Measurements from ENCODE around the gene CHN2. TPM values are rescaled to one million over a fixed set of nuclear protein-coding genes. Genes with fewer than 3 reads are reported as not detected.

CHN2 gene
- total RNA-seq, 1 experiment from 2014 or later: 5.1 TPM

DNA sequence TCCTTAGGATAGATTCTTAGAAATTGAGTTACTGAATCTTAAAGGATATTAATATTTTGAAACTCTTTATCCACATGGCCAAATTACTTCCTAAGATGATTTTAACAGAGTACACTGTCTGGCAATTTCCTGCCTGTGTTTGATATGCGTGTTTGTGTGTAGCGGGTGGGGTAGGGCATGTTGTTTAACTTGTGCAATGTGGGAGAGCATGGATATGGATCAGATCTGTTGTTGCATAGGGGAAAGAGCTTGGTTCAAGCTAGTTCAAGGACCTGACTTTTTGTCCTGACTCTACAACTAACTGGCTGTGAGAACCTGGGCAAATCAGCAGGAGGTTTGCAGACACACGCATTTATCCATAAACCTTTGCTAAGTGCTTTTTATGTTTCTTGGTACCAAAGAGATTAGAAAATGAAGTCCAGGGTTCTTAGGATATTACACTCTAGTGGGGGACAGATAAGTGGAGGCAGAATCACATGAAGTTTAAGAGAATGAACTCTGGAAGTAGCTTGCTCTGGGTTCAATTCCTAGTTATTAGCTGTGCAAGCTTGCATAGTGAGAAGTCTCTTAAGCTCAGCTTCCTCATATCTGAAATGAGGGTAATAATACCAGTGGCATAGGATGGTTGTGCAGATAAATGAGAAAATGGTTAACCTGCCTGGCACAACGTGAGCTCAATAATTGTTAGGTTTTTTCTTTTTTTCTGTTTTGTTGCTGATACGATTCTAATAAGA is 272.8 kb downstream of the CHN2 start:
- intact Hi-C loops (cut with micrococcal nuclease): no loop called here
- TF ChIP-seq, protein P1, sequence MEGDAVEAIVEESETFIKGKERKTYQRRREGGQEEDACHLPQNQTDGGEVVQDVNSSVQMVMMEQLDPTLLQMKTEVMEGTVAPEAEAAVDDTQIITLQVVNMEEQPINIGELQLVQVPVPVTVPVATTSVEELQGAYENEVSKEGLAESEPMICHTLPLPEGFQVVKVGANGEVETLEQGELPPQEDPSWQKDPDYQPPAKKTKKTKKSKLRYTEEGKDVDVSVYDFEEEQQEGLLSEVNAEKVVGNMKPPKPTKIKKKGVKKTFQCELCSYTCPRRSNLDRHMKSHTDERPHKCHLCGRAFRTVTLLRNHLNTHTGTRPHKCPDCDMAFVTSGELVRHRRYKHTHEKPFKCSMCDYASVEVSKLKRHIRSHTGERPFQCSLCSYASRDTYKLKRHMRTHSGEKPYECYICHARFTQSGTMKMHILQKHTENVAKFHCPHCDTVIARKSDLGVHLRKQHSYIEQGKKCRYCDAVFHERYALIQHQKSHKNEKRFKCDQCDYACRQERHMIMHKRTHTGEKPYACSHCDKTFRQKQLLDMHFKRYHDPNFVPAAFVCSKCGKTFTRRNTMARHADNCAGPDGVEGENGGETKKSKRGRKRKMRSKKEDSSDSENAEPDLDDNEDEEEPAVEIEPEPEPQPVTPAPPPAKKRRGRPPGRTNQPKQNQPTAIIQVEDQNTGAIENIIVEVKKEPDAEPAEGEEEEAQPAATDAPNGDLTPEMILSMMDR (IDR thresholded peaks at IDR 0.05; ENCODE audit: unreplicated experiment): no peak
- Mint-ChIP-seq H3K4me3 (ENCODE audit: unreplicated experiment) (no peak overlapping the region), H3K9me3 (ENCODE audit: unreplicated experiment) (no peaks in the 10 kb centered on the region), H3K27me3 (ENCODE audit: insufficient read depth, unreplicated experiment) (no peaks in the 10 kb centered on the region), H3K4me1 (ENCODE audit: insufficient read depth, unreplicated experiment) (peaks cover 13% of the 10 kb centered on the region), H3K36me3 (ENCODE audit: insufficient read depth, unreplicated experiment) (no peaks in the 10 kb centered on the region), H3K27ac (ENCODE audit: low read depth, unreplicated experiment) (no peak overlapping the region)
- BruUV-seq (replicated peaks): no TSS peak
- ChIA-PET POLR2A (no interaction called here), CTCF (interaction anchor here (1.3 to 1.4 kb wide), 2 partner anchors 10 to 277 kb away, joined by 3 to 4 read pairs; no protein-coding TSS in a partner anchor)
- no peak for DNase-seq (ENCODE audit: unreplicated experiment)

- ChIA-PET CTCF (interaction anchor here (1.3 to 1.4 kb wide), 2 partner anchors 9 to 278 kb away, joined by 3 to 4 read pairs; no protein-coding TSS in a partner anchor), POLR2A (no interaction called here)
- DNase-seq (ENCODE audit: unreplicated experiment): no peak
- TF ChIP-seq, protein P1 (IDR thresholded peaks at IDR 0.05; ENCODE audit: unreplicated experiment): no peak
- no peaks in the 10 kb centered on the region for H3K36me3 Mint-ChIP-seq (ENCODE audit: insufficient read depth, unreplicated experiment)
- intact Hi-C loops (cut with micrococcal nuclease): no loop called here
- H3K4me1 Mint-ChIP-seq (ENCODE audit: insufficient read depth, unreplicated experiment): peaks cover 13% of the 10 kb centered on the region
- H3K4me3 Mint-ChIP-seq (ENCODE audit: unreplicated experiment): no peak overlapping the region
- no peak overlapping the region for H3K27ac Mint-ChIP-seq (ENCODE audit: low read depth, unreplicated experiment)
- no peaks in the 10 kb centered on the region for H3K9me3 Mint-ChIP-seq (ENCODE audit: unreplicated experiment)
- H3K27me3 Mint-ChIP-seq (ENCODE audit: insufficient read depth, unreplicated experiment): no peaks in the 10 kb centered on the region
- BruUV-seq (replicated peaks): no TSS peak
Measured at GRCh38 chr7:29468196-29468595, 273.6 kb downstream of the CHN2 start.

DNA sequence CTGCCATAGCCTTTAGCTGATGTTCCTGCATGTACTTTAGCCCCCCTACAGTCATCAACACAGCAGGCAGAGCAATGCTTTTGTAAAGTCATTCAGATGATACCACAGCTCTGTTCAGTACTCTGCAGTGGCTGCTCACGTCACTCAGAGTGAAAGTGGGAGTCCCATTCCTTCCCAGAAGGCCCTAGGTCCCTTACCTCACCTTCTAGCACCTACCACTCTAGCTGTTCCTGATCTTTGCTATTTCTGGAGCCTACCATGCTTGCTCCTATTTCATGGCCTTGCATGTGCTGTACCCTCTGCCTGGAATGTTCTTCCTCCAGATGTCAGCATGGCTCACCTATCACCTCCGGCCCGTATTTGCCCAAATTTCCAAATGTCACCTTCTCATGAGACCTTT is 274.7 kb downstream of the CHN2 start:
- intact Hi-C loops (cut with micrococcal nuclease): no loop called here
- no peaks in the 10 kb centered on the region for H3K27me3 Mint-ChIP-seq (ENCODE audit: insufficient read depth, unreplicated experiment)

DNA sequence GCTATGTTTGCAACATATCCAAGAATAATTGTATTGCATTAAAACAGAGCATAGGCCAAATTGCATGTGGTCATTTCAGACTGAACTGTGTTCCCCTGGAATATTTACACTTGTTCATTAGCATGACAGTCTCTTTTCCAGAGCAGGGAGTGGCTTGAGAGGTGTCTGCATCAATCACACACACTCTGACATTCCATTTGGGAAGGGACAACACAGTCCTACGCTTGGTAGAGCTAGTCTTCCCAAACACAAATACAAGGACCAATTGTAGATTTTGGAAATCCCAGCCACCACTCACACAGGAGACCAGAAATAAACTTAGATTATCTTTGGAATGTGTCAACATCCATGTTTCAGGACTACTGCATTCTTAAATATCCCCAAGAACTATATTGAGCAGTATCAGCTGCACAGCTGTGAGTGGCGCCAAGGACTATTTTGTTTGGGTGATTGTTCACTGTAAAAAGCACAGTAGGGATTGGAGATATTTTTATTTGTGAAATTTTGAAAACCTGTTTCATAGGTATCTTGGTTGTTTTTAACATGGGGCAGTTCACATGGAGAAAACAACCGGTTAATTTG is 275.5 kb downstream of the CHN2 start:
- intact Hi-C loops (cut with micrococcal nuclease): no loop called here
- CTCF ChIA-PET: interaction anchor here (0.9 to 1.3 kb wide), 2 partner anchors 10 to 18 kb away, joined by 4 read pairs; no protein-coding TSS in a partner anchor
- Mint-ChIP-seq H3K4me1 (ENCODE audit: insufficient read depth, unreplicated experiment) (peaks cover 7% of the 10 kb centered on the region), H3K9me3 (ENCODE audit: unreplicated experiment) (no peaks in the 10 kb centered on the region), H3K27ac (ENCODE audit: low read depth, unreplicated experiment) (no peak overlapping the region), H3K4me3 (ENCODE audit: unreplicated experiment) (no peak overlapping the region), H3K27me3 (ENCODE audit: insufficient read depth, unreplicated experiment) (no peaks in the 10 kb centered on the region), H3K36me3 (ENCODE audit: insufficient read depth, unreplicated experiment) (no peaks in the 10 kb centered on the region)
- TF ChIP-seq, protein P1 (IDR thresholded peaks at IDR 0.05; ENCODE audit: unreplicated experiment): no peak
- POLR2A ChIA-PET: no interaction called here
- BruUV-seq (replicated peaks): no TSS peak
- no peak for DNase-seq (ENCODE audit: unreplicated experiment)

More for the DNA sequence above, 274.7 kb downstream of the CHN2 start:
- peaks cover 7% of the 10 kb centered on the region for H3K4me1 Mint-ChIP-seq (ENCODE audit: insufficient read depth, unreplicated experiment)
- TF ChIP-seq, protein P1 (IDR thresholded peaks at IDR 0.05; ENCODE audit: unreplicated experiment): no peak
- DNase-seq (ENCODE audit: unreplicated experiment): no peak
- ChIA-PET CTCF (no interaction called here), POLR2A (no interaction called here)
- no peaks in the 10 kb centered on the region for H3K36me3 Mint-ChIP-seq (ENCODE audit: insufficient read depth, unreplicated experiment)
- no TSS peak for BruUV-seq (replicated peaks)
- H3K4me3 Mint-ChIP-seq (ENCODE audit: unreplicated experiment): no peak overlapping the region
- H3K27ac Mint-ChIP-seq (ENCODE audit: low read depth, unreplicated experiment): no peak overlapping the region
- H3K9me3 Mint-ChIP-seq (ENCODE audit: unreplicated experiment): no peaks in the 10 kb centered on the region
